Tibial nerve (tissue), 4 donors: ENCODE measurements around the gene AGMO.

Source experiments
- CTCF ChIP-seq, 5 experiments: fragments of 200-600 bp in 3 of 5; fragments of 450-650 bp in 2 of 5; sonication (generic) in 3 of 5; IDR thresholded peaks; one replicate each; pipeline ENCODE4 v1.5.1; 2016 to 2019; ENCODE audit warnings: antibody characterized with exemption in 5 of 5, mild to moderate bottlenecking in 3 of 5, moderate library complexity in 2 of 5
- EP300 ChIP-seq, 2 donors: sonication (generic); formaldehyde crosslinking; IDR thresholded peaks; one replicate each; pipeline ENCODE4 v1.6.1; 2017; ENCODE audit warnings: antibody characterized with exemption in 2 of 2, mild to moderate bottlenecking in 1 of 2
- POLR2A ChIP-seq, 2 donors: fragments of 450-650 bp; IDR thresholded peaks; one replicate each; pipeline ENCODE4 v1.6.1; 2017; ENCODE audit warnings: antibody characterized with exemption in 2 of 2, mild to moderate bottlenecking in 2 of 2, moderate library complexity in 2 of 2

GRCh38 chr7:15470825-15471668, 90.8 kb downstream of the AGMO start:
- TF ChIP-seq POLR2A (IDR thresholded peaks at IDR 0.05) (no peak), CTCF (IDR thresholded peaks at IDR 0.05) (no peak), EP300 (IDR thresholded peaks at IDR 0.05) (no peak)
